Muscle layer of duodenum (tissue), 2 donors: ENCODE measurements around the gene PDIA4.
"Not testable (repeated sequence)": the region's sequence is repeated elsewhere in the genome, so short reads cannot be mapped to it uniquely, and the experiment has no call there.

Experiments
- H3K27ac ChIP-seq: one replicate; pipeline ENCODE4 v1.7.0; 2013; ENCODE audit warnings: mild to moderate bottlenecking, low read length
- H3K27me3 ChIP-seq: one replicate; pipeline ENCODE4 v1.7.0; 2013; ENCODE audit warnings: low read depth, mild to moderate bottlenecking, control low read depth, low read length
- H3K36me3 ChIP-seq, 2 donors: one replicate each; pipeline ENCODE4 v1.7.0; 2013; ENCODE audit warnings: low read length in 2 of 2, control low read depth in 1 of 2, mild to moderate bottlenecking in 1 of 2; ENCODE audit not compliant: insufficient read depth in 2 of 2, control insufficient read depth in 1 of 2
- H3K4me1 ChIP-seq, 2 donors: one replicate each; pipeline ENCODE4 v1.7.0; 2013; ENCODE audit warnings: low read length in 2 of 2, mild to moderate bottlenecking in 2 of 2, control low read depth in 1 of 2, moderate library complexity in 1 of 2; ENCODE audit not compliant: insufficient read depth in 2 of 2, control insufficient read depth in 1 of 2
- H3K4me3 ChIP-seq, 2 donors: one replicate each; pipeline ENCODE4 v1.7.0; 2013; ENCODE audit warnings: low read length in 2 of 2, low read depth in 1 of 2, mild to moderate bottlenecking in 1 of 2
- H3K9me3 ChIP-seq, 2 donors: one replicate each; pipeline ENCODE4 v1.7.0; 2013; ENCODE audit warnings: low read length in 2 of 2, control low read depth in 1 of 2, mild to moderate bottlenecking in 1 of 2; ENCODE audit not compliant: control insufficient read depth in 1 of 2
- donor health status: healthy.

PDIA4 gene

DNA sequence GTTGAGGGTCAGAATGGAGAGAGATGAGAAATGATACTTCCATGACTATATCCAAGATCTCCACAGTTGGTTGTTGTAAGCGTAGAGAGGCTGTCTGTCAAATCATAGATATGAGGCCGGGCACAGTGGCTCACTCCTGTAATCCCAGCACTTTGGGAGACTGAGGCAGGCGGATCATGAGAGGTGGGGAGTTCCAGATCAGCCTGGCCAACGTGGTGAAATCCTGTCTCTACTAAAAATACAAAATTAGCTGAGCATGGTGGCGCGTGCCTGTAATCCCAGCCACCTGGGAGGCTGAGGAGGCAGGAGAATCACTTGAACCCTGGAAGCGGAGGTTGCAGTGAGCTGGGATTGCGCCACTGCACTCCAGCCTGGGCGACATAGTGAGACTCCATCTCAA lies 2.1 kb upstream of the PDIA4 start:
- not testable (repeated sequence) for H3K4me1 ChIP-seq, H3K27ac ChIP-seq, H3K27me3 ChIP-seq, H3K4me3 ChIP-seq, H3K9me3 ChIP-seq, H3K36me3 ChIP-seq

DNA sequence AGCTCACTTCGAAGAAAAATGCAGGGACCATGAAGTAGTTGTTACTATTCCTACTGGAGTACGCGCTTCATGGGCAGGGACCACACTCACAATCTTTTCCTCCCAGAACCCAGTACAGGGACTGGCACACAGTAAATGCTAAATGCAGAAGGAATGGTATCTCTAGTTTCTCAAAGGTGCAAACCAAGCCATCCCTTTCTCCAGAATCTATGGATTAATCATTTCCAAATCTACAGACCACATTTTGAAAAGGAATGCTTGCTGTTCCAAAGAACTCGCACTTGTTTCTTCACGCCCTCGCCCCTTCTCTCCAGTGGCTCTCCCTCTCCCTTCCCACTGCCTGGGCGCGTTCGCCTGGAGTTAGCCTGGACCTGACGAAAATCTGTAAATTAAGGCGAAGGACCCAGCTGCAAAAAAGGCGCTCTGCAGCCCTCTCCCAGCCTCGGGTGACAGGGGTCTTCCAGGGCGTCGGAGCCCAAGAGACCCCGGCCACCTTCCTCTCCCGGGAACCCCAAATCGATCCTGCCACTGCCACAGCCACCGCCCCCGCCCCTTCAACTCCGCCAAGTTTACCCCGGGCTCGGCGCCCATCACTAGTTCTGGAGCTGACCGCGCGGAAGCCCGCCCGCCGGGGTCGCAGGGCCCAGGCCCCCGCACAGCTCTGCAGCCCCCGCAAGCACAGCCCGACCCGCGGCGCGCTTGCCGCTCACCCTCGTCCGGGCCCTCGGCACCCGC lies 527 bp downstream of the PDIA4 start:
- Histone ChIP-seq H3K4me1 (peaks cover 0 to 9% of the 10 kb centered on the region in 2 donors), H3K36me3 (no peaks in the 10 kb centered on the region), H3K27ac (peak overlapping the region; percentile 83), H3K4me3 (peak overlapping the region; percentile 78 to 81), H3K27me3 (no peaks in the 10 kb centered on the region), H3K9me3 (no peaks in the 10 kb centered on the region)

DNA sequence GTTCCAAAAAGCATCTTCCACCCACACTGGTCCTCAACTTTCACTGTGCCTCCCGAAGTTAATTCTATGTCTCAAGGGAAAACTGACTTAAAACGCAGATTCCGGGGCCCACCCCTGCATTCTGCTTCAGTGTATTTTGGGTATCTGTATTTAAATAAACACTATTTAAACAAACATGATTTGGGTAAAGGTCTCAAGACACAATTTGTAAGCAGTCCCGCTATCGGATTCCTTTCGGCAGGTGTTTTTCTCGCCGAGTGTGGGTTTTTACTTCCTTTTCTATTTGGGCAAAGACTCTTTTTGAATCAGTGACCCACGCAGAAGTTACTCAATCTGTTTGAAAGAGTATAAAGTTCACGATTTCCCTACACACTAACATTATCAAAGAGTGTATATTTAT lies 1.2 kb downstream of the PDIA4 start:
- Histone ChIP-seq H3K4me3 (peak overlapping the region; percentile 78 to 81), H3K27ac (peak overlapping the region; percentile 83), H3K4me1 (peaks cover 0 to 9% of the 10 kb centered on the region in 2 donors), H3K27me3 (no peaks in the 10 kb centered on the region), H3K36me3 (no peaks in the 10 kb centered on the region), H3K9me3 (no peaks in the 10 kb centered on the region)

DNA sequence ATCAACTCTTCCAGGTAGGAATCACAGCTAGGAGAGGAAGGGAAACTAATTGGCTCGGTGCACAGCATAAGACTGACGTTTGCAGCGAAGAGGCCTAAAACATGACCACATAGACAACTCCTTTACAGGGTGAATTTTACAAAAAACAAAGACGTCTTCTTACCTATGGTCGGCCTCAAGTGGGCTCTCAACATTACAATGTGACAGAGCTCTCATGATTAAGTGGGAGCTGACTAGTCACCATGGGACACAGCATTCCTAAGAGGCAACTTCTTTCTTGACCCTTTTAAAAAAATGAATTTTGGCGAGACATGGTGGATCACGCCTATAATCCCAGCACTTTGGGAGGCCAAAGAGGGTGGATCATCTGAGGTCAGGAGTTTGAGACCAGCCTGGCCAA lies 4.6 kb downstream of the PDIA4 start:
- no peaks in the 10 kb centered on the region for H3K9me3 ChIP-seq
- no peak overlapping the region for H3K4me3 ChIP-seq
- no peaks in the 10 kb centered on the region for H3K27me3 ChIP-seq
- no peak overlapping the region for H3K27ac ChIP-seq
- H3K36me3 ChIP-seq = peaks cover 12 to 14% of the 10 kb centered on the region in 2 donors
- H3K4me1 ChIP-seq = peaks cover 0 to 9% of the 10 kb centered on the region in 2 donors

DNA sequence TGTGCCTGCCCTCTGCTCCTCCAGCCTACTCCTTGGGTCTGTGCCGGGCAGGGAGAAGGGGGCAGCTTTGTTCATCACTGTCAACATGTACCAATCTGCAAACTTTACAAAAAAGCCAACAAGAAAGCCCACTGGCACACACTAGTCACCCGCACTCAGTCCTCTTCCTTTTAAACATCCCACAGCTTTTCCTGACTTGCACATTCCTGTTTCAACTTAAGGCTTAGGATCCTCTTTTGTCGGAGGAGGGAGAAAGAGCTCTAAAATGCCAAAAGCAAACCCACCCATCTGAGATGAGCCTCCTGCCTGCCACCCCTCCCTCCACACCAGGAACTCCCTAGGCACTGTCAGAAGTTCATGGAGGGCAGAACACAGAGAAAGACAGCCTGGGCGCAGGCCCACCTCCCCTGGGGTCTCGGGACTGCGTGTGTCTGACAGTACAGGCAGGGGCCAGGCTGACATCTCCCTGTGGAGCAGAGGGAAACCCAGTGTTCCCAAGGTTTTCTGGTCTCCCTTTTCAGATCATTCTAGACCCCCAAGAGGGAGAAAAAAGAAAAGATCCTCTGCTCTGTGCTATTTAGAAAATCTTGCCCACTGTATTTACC lies 5.4 kb downstream of the PDIA4 start:
- H3K36me3 ChIP-seq = peaks cover 12 to 20% of the 10 kb centered on the region in 2 donors
- H3K4me3 ChIP-seq = no peak overlapping the region
- H3K9me3 ChIP-seq = no peaks in the 10 kb centered on the region
- H3K27ac ChIP-seq = no peak overlapping the region
- peaks cover 0 to 9% of the 10 kb centered on the region in 2 donors for H3K4me1 ChIP-seq
- no peaks in the 10 kb centered on the region for H3K27me3 ChIP-seq

DNA sequence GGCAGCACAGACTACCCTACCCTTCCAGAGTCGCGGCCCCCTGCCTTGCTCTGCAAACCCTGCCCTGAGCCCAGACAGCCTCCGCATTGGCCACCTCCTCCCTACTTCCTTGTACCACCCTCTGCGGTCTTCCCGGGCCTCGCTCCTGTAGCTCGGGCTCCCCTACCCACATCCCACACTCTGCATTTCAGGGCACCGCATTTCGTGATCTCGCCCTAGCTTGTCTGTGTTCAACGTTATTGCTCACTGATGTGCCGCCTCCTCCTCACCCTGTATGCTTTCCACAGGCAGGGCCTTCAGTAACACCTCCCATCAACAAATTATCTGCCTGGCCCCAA lies 6.6 kb downstream of the PDIA4 start:
- Histone ChIP-seq H3K27ac (no peak overlapping the region), H3K36me3 (peaks cover 15 to 25% of the 10 kb centered on the region in 2 donors), H3K4me1 (peaks cover 0 to 2% of the 10 kb centered on the region in 2 donors), H3K9me3 (no peaks in the 10 kb centered on the region), H3K4me3 (no peak overlapping the region), H3K27me3 (no peaks in the 10 kb centered on the region)

DNA sequence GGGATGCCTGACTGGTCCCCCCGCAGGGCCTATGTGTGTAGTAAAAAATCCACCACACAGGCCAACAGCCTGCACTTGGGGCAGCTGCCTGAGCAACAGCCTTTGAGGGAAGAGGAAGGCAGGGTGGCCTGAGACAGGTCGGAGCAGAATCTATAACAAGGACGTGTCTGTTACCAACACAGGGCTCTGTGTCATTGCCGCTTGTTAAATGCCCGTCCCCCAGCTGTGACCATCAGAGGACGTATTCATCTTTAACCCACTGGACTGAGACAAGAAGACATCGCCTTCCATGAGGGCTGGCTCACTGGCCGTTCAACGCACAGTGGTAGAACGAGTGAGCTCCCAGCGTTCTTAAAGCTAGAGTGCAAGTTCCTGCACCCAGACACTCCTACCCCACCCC lies 7.8 kb downstream of the PDIA4 start:
- Histone ChIP-seq H3K27ac (no peak overlapping the region), H3K9me3 (no peaks in the 10 kb centered on the region), H3K4me3 (no peak overlapping the region), H3K36me3 (peaks cover 19 to 31% of the 10 kb centered on the region in 2 donors), H3K4me1 (no peaks in the 10 kb centered on the region), H3K27me3 (no peaks in the 10 kb centered on the region)

DNA sequence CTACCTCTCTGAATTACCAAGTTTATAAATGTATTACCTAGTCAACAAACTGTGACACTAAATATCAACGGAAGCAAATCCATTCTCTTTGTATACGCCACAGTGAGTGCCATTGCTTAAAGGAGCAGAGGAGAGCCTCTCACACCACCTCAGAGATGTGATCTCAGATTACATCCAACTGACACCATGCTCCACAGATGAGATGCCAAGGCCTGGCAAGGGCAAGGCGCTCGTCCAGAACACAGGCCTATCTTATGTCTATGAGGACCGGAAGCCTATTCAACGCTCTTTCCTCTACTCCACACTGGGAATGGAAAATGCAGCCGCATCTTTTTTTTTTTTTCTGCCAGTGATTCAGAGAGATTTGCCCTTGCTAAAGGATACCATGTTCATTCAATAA lies 11.4 kb downstream of the PDIA4 start:
- peaks cover 47 to 63% of the 10 kb centered on the region in 2 donors for H3K36me3 ChIP-seq
- no peaks in the 10 kb centered on the region for H3K4me1 ChIP-seq
- no peaks in the 10 kb centered on the region for H3K27me3 ChIP-seq
- no peaks in the 10 kb centered on the region for H3K9me3 ChIP-seq
- no peak overlapping the region for H3K4me3 ChIP-seq
- no peak overlapping the region for H3K27ac ChIP-seq

DNA sequence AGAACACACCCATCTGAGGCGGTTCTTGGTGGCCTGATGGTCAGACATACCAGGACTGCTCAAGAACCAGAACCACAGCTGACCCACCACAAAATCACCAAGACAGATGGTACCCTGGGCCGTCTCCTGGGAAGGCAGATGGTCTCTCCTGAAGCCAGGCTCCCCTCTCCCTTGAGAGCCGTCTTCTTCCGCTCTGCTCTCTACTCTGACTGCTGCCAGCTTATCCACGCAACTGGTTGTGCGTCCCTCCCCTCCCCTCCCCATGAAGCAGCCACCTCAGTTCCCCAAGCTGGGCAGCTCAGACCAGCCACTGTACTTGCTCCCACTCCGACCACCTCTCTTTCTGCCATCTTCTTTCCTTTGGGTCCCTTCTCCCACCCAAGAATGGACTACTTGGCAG lies 14.0 kb downstream of the PDIA4 start:
- H3K36me3 ChIP-seq = peaks cover 63 to 79% of the 10 kb centered on the region in 2 donors
- no peak overlapping the region for H3K27ac ChIP-seq
- no peaks in the 10 kb centered on the region for H3K27me3 ChIP-seq

DNA sequence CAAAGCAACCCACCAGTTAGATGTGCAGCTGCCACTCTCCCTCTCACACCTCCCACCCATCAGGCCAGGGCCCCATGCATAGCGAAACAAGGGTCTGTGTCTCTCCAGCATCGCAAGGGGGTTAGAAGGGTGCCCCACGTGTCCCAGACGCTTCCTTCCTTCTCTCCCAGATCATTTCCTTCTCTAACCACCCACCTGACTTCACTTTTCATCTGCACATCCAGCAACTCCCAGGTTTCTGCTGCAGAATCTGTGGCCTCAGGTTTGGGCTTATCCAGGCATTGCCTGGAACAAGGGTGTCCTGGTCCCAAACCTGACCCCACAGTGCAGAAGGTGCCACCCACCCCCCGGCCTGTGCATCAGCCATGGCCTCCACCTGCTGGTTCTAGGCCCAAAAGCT lies 14.4 kb downstream of the PDIA4 start:
- Histone ChIP-seq H3K4me3 (no peak overlapping the region), H3K4me1 (no peaks in the 10 kb centered on the region), H3K9me3 (no peaks in the 10 kb centered on the region), H3K27me3 (no peaks in the 10 kb centered on the region), H3K36me3 (peaks cover 62 to 79% of the 10 kb centered on the region in 2 donors), H3K27ac (no peak overlapping the region)

More for the DNA sequence above, 14.0 kb downstream of the PDIA4 start:
- no peaks in the 10 kb centered on the region for H3K4me1 ChIP-seq
- no peak overlapping the region for H3K4me3 ChIP-seq
- no peaks in the 10 kb centered on the region for H3K9me3 ChIP-seq

DNA sequence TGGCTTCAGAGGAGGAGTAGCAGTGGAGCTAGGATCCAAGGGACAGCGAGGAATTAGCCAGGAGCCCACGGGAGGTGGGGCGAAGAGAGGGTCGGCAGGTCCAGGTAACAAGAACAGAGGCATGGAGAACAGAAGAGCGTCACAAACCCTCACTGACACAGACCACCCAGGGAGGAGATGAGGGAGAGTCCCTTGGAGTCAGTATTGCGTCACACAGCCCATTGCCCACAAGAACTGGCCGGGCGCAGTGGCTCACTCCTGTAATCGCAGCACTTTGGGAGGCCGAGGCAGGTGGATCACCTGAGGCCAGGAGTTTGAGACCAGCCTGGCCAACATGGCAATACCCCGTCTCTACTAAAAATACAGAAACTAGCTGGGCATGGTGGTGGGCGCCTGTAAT lies 15.6 kb downstream of the PDIA4 start:
- not testable (repeated sequence) for H3K27me3 ChIP-seq, H3K4me3 ChIP-seq, H3K4me1 ChIP-seq, H3K27ac ChIP-seq, H3K9me3 ChIP-seq
- peaks cover 66 to 77% of the 10 kb centered on the region in 2 donors for H3K36me3 ChIP-seq

DNA sequence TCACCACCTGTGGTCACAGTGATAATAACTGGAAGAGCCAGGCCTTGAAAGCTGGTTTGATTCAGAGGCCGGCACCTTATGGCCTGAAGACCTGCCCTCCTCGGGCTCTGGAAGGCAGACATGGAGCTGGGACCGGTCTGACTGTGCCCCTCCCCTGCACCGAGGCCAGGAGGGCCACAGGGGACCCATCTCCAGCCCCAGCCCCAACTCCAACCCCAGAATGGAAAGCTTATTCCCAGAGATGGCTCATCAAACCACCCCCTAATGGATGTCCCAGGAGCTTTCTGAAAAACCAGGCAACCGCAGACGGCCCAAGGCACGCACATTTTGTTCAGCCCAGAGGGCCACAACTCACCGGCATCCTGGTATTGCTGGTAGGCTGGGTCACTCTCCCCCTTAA lies 16.8 kb downstream of the PDIA4 start:
- Histone ChIP-seq H3K4me1 (no peaks in the 10 kb centered on the region), H3K27me3 (no peaks in the 10 kb centered on the region), H3K9me3 (no peaks in the 10 kb centered on the region), H3K36me3 (peaks cover 74 to 85% of the 10 kb centered on the region in 2 donors), H3K27ac (no peak overlapping the region), H3K4me3 (no peak overlapping the region)
